ENCODE results near the gene CBL.

The CBL gene

DNA sequence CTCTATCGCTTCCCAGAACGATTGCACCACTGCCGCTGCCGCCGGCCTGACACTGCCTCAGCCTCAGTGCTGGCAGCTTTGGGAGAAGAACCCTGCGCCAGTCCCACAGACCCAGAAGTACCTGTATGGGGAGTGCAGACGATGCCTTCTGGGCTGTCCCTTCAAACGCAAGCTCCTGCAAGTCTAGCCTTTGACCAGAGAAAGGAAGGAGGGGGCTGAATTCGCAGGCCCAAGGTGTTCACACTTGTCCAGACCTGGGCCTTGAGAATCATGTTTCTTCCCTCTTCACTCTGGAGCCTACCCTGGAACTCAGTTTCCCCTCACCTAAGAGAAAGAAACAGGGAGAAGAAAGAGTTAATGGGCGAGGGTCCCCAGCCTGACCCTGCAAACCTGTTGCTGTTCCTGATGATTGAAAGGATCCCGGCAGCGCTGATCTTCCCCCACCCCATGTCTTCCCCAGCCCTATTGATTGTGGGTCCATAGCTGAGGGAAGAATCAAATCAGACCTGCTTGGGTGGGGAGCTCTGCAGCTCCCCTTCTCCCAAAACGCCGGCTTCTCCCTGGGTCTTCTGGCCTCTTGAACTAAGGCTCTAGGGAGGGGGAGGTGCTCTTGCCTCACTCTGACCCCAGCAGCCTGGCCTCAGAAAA lies 111.6 kb downstream of the CBL start:
- no peak overlapping the region for H3K4me3 ChIP-seq (ENCODE audit: low read depth, low read length)
- in situ Hi-C loops (cut with HindIII; ENCODE audit: low sequenced_read_pairs), result no loop called here
- TF ChIP-seq, protein P1, sequence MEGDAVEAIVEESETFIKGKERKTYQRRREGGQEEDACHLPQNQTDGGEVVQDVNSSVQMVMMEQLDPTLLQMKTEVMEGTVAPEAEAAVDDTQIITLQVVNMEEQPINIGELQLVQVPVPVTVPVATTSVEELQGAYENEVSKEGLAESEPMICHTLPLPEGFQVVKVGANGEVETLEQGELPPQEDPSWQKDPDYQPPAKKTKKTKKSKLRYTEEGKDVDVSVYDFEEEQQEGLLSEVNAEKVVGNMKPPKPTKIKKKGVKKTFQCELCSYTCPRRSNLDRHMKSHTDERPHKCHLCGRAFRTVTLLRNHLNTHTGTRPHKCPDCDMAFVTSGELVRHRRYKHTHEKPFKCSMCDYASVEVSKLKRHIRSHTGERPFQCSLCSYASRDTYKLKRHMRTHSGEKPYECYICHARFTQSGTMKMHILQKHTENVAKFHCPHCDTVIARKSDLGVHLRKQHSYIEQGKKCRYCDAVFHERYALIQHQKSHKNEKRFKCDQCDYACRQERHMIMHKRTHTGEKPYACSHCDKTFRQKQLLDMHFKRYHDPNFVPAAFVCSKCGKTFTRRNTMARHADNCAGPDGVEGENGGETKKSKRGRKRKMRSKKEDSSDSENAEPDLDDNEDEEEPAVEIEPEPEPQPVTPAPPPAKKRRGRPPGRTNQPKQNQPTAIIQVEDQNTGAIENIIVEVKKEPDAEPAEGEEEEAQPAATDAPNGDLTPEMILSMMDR (IDR thresholded peaks at IDR 0.05; ENCODE audit: low read depth, low read length), result no peak
- no peak for DNase-seq (ENCODE audit: low read depth, low spot score)

DNA sequence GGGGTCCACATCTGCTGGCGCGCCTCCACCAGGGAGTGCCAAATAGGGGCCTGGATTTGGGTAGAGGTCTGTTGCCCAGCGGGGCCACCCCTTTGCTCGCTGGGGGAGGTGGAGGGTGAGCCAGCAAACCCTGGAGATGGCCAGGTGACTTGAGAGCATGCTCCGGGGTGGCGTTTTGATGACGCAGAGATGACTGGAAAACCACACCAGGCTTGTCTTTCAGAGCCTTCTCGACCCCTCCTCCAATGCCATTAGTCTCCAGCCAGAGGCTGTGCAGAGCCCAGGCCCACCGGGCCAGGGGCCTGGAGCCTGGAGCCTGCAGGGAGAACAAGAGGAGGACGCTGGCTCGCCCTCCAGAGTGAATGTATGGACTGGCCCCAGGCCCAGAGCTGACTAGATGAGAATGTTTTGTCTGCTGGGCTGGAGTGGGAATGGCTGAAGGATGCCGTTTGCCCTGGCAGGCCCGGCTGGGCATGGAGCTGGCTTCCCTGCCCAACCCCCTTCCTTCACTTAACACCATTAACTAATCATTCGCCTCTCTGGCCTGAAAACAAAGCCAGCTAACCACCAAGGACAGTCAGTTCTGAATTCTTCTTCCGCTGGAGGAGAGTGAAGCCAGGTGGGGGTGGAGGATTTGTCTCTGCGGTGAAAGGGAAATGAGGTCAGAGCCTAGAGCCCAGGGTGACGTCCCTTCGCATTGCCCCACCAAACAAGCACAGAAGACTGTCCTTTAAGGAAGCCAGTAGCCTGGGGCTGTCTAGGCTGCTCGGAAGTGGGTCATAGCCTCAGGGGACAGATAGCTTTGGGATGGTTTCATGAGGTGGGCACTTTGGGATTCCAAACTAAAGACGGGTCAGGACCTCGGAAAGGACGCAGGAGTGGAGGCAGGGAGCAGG lies 112.3 kb downstream of the CBL start:
- H3K4me3 ChIP-seq (ENCODE audit: low read depth, low read length), result no peak overlapping the region
- TF ChIP-seq, protein P1 (IDR thresholded peaks at IDR 0.05; ENCODE audit: low read depth, low read length), result no peak
- peak; percentile 61 for DNase-seq (ENCODE audit: low read depth, low spot score)
- in situ Hi-C loops (cut with HindIII; ENCODE audit: low sequenced_read_pairs), result no loop called here

DNA sequence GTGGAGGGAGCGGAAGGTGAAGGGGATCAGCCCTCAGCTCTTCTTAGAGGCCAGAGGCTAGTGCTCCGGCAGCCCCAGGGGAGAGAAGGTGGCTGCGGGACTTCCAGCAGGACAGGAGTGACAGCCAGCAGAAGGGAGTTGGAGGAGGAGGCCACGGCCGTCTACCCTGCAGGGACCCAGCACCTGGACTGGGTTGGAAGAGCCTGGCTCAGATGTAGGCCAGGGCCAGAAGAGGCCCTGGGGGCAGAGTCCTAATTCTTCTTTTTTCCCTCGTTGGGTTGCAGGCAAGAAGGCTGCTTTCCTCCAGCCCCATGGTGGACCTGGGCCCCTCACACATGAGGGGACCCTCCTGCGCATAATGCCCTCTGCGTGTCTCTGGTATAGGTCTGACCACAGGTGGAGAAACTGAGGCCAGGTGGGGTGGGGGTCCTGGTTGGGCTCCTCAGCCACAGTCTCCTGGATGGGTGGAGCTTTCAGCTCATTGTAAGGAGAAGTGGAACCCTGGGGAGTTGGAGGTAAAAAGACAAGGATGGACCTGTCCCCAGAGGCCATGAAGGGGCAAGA lies 113.1 kb downstream of the CBL start:
- in situ Hi-C loops (cut with HindIII; ENCODE audit: low sequenced_read_pairs), result no loop called here

DNA sequence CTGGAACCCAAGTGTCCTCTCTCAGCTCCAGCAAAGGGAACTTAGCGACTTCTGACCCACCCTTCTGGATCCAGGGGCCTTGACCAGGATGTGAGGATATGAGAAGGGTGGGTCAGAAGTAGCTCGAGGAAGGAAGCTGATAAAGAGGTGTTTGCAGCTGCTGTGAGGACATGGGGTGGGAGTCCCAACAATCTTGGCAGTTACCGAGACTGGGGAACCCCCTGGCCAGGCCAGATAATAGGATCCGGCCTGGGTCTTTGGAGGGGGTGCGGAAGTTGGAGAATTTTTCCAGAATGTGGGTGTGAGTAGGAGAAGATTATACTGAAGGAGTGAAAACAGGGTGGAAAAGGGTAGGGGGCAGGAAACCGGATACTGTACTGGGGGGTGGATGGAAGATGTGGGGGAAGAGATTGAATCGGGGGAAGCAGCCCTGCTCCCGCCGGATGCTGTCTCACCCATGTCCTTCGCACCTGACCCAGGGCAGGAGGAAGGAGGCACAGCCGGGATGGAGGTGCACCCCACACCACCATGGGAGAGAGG lies 113.6 kb downstream of the CBL start:
- TF ChIP-seq, protein P1 (IDR thresholded peaks at IDR 0.05; ENCODE audit: low read depth, low read length), result no peak
- in situ Hi-C loops (cut with HindIII; ENCODE audit: low sequenced_read_pairs), result no loop called here
- no peak overlapping the region for H3K4me3 ChIP-seq (ENCODE audit: low read depth, low read length)
- no peak for DNase-seq (ENCODE audit: low read depth, low spot score)

More for the DNA sequence above, 113.1 kb downstream of the CBL start:
- DNase-seq (ENCODE audit: low read depth, low spot score), result no peak
- TF ChIP-seq, protein P1 (IDR thresholded peaks at IDR 0.05; ENCODE audit: low read depth, low read length), result no peak
- H3K4me3 ChIP-seq (ENCODE audit: low read depth, low read length), result no peak overlapping the region

DNA sequence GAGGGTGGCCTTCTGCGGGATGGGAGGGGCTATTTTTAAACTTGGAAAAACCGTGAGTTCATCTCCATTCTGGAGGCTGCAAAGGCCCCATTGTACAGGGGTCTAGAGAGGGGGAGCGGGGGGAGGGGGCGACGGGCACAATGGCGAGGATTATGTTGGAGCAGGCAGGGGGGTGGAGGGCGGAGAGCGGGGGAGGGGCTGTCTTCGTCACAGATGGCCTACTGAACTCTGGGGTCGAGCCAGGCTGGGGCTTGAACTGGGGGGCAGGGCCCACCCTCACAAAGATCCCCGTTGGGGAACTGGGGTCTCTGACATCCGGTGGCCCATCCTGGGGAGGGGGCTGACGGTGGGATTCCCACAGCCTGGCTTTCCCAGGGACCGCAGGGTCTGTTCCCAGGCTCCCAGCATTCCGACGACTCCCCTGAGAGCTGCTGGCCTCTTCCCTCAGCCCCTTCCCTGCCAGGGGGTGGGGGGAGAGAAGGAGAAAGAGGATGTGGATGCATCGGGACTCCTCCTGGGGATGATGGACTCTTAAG lies 114.2 kb downstream of the CBL start:
- no peak for DNase-seq (ENCODE audit: low read depth, low spot score)
- in situ Hi-C loops (cut with HindIII; ENCODE audit: low sequenced_read_pairs), result no loop called here
- H3K4me3 ChIP-seq (ENCODE audit: low read depth, low read length), result no peak overlapping the region
- TF ChIP-seq, protein P1 (IDR thresholded peaks at IDR 0.05; ENCODE audit: low read depth, low read length), result no peak
